GM23338 (cell line): ENCODE results near the gene RECQL. TPM values are rescaled to one million over a fixed set of nuclear protein-coding genes. Genes with fewer than 3 reads are reported as not detected.

Source experiments
- ATAC-seq: fragments of 200-7000 bp; cut with Tn5 transposase; 3 replicates; pipeline ENCODE4 v1.9.1; 2020
- DNase-seq: peaks from one replicate; pipeline ENCODE4 v3.0.0-alpha.2; 2015; ENCODE audit warnings: low spot score
- H2AFZ ChIP-seq: fragments of 200-600 bp; sonication (generic); 2 replicates; pipeline ENCODE4 v1.8.0; 2016; ENCODE audit warnings: antibody characterized with exemption, mild to moderate bottlenecking, moderate library complexity
- H3F3A ChIP-seq: fragments of 200-600 bp; sonication (generic); replicated peaks from 2 replicates; pipeline ENCODE4 v1.8.0; 2017; ENCODE audit warnings: antibody characterized with exemption, mixed run types, low read depth
- H3K27ac ChIP-seq: fragments of 200-600 bp; sonication (generic); 2 replicates; pipeline ENCODE4 v1.6.1; 2016; ENCODE audit warnings: low read depth
- H3K27me3 ChIP-seq: fragments of 200-600 bp; sonication (generic); 2 replicates; pipeline ENCODE4 v1.8.0; 2016; ENCODE audit warnings: mild to moderate bottlenecking, mixed run types, moderate library complexity; ENCODE audit not compliant: insufficient read depth
- H3K36me3 ChIP-seq: fragments of 200-600 bp; sonication (generic); 2 replicates; pipeline ENCODE4 v1.8.0; 2016; ENCODE audit warnings: mild to moderate bottlenecking; ENCODE audit not compliant: insufficient read depth
- H3K4me1 ChIP-seq: fragments of 200-600 bp; sonication (generic); 2 replicates; pipeline ENCODE4 v1.8.0; 2016; ENCODE audit warnings: mild to moderate bottlenecking, moderate library complexity; ENCODE audit not compliant: insufficient read depth
- H3K4me2 ChIP-seq: fragments of 200-600 bp; sonication (generic); 2 replicates; pipeline ENCODE4 v1.7.1; 2017; ENCODE audit warnings: mixed run types
- H3K4me3 ChIP-seq: fragments of 200-600 bp; sonication (generic); 2 replicates; pipeline ENCODE4 v1.6.1; 2016; ENCODE audit warnings: mixed run types
- H3K79me2 ChIP-seq: fragments of 200-600 bp; sonication (generic); replicated peaks from 2 replicates; pipeline ENCODE4 v1.8.0; 2017; ENCODE audit warnings: mild to moderate bottlenecking; ENCODE audit not compliant: insufficient read depth
- H3K9me2 ChIP-seq: fragments of 200-600 bp; sonication (generic); 2 replicates; pipeline ENCODE4 v1.8.0; 2017; ENCODE audit not compliant: insufficient read depth
- H4K20me1 ChIP-seq: fragments of 200-600 bp; sonication (generic); replicated peaks from 2 replicates; pipeline ENCODE4 v1.8.0; 2017; ENCODE audit warnings: mild to moderate bottlenecking; ENCODE audit not compliant: insufficient read depth
- H3K27ac Mint-ChIP-seq: 2 replicates; pipeline ENCODE4 v1.8.0; 2020; ENCODE audit warnings: inconsistent platforms, mild to moderate bottlenecking, moderate library complexity, mixed read lengths
- H3K27me3 Mint-ChIP-seq: 3 replicates; pipeline ENCODE4 v1.8.0; 2022; ENCODE audit warnings: low read depth, mild to moderate bottlenecking, moderate library complexity, mixed read lengths, inconsistent platforms; ENCODE audit not compliant: insufficient read depth, poor library complexity
- H3K36me3 Mint-ChIP-seq: 3 replicates; pipeline ENCODE4 v1.8.0; 2021; ENCODE audit warnings: low read depth, mild to moderate bottlenecking, inconsistent platforms, moderate library complexity, mixed read lengths
- H3K4me1 Mint-ChIP-seq: 3 replicates; pipeline ENCODE4 v1.8.0; 2020; ENCODE audit warnings: mild to moderate bottlenecking, inconsistent platforms, mixed read lengths
- H3K4me3 Mint-ChIP-seq: 3 replicates; pipeline ENCODE4 v1.8.0; 2021; ENCODE audit warnings: moderate library complexity, mild to moderate bottlenecking, inconsistent platforms, mixed read lengths
- H3K9me3 Mint-ChIP-seq: 3 replicates; pipeline ENCODE4 v1.8.0; 2020; ENCODE audit warnings: moderate library complexity, mild to moderate bottlenecking, inconsistent platforms, mixed read lengths
- CREB1 ChIP-seq: fragments of 250-450 bp; sonication (Bioruptor Pico); IDR thresholded peaks from 2 replicates; pipeline ENCODE4 v1.5.0; 2020; ENCODE audit warnings: low read depth, mild to moderate bottlenecking, moderate library complexity
- CTCF ChIP-seq, 2 experiments: fragments of 200-600 bp in 1 of 2; sonication (generic) in 1 of 2; conservative IDR thresholded peaks; 2 replicates each; pipeline versions ENCODE4 v1.5.1 to v1.6.1; 2016 to 2017; ENCODE audit warnings: antibody characterized with exemption in 2 of 2, low read depth in 2 of 2, mild to moderate bottlenecking in 2 of 2, moderate library complexity in 1 of 2
- ETS1 ChIP-seq: IDR thresholded peaks from 2 replicates; pipeline ENCODE4 v1.6.1; 2016; ENCODE audit warnings: antibody characterized with exemption
- EZH2phosphoT487 ChIP-seq: fragments of 200-600 bp; sonication (generic); IDR thresholded peaks from one replicate; pipeline ENCODE4 v1.8.1; 2018; ENCODE audit warnings: antibody characterized with exemption; ENCODE audit not compliant: unreplicated experiment
- JUNB ChIP-seq: IDR thresholded peaks from one replicate; pipeline ENCODE4 v1.6.1; 2016; ENCODE audit warnings: antibody characterized with exemption; ENCODE audit not compliant: unreplicated experiment
- NANOG ChIP-seq: IDR thresholded peaks from 2 replicates; pipeline ENCODE4 v1.6.1; 2016; ENCODE audit warnings: antibody characterized with exemption, borderline replicate concordance
- POLR2AphosphoS5 ChIP-seq: IDR thresholded peaks from 2 replicates; pipeline ENCODE4 v1.6.1; 2016; ENCODE audit warnings: antibody characterized with exemption, low read depth
- ZNF114 ChIP-seq: fragments of 250-450 bp; sonication (Bioruptor Pico); IDR thresholded peaks from 2 replicates; pipeline ENCODE4 v1.5.0; 2020; ENCODE audit warnings: mild to moderate bottlenecking, moderate library complexity
- ZNF462 ChIP-seq: fragments of 250-450 bp; sonication (Bioruptor Pico); IDR thresholded peaks from 2 replicates; pipeline ENCODE4 v1.5.0; 2020; ENCODE audit warnings: mild to moderate bottlenecking, moderate library complexity
- polyA plus RNA-seq: library from polyadenylated mRNA; unstranded; fragments of >200 nt; fragmentation: Nextera tagmentation; extraction: Ambion mirVana; gene quantifications from 2 replicates; pipeline ENCODE4 v1.2.1, GENCODE V29; 2016
- total RNA-seq: library from RNA; depleted of rRNA; stranded (reverse); fragments of >200 nt; shearing (Covaris generic); gene quantifications from 2 replicates; pipeline ENCODE4 v1.2.3, GENCODE V29; 2014

Gene RECQL
- total and polyA plus RNA-seq, 2 experiments from 2014 or later: 17.4 to 47.2 TPM

GRCh38 chr12:21516281-21516680 is 14.8 kb upstream of the RECQL start:
- no peaks in the 10 kb centered on the region for H3K79me2 ChIP-seq
- no peak overlapping the region for H3K27ac ChIP-seq
- no peaks in the 10 kb centered on the region for H3K4me1 Mint-ChIP-seq
- no peak for ATAC-seq
- H3K9me3 Mint-ChIP-seq: no peaks in the 10 kb centered on the region
- no peaks in the 10 kb centered on the region for H3K4me1 ChIP-seq
- H3K27me3 ChIP-seq: no peaks in the 10 kb centered on the region
- H3K4me3 ChIP-seq: no peak overlapping the region
- H3F3A ChIP-seq: no peaks in the 10 kb centered on the region
- H3K27me3 Mint-ChIP-seq: no peaks in the 10 kb centered on the region
- no peaks in the 10 kb centered on the region for H4K20me1 ChIP-seq
- no peaks in the 10 kb centered on the region for H3K9me2 ChIP-seq
- no peaks in the 10 kb centered on the region; the same call in 2 of the 3 replicates for H3K36me3 Mint-ChIP-seq
- H3K27ac Mint-ChIP-seq: no peak overlapping the region
- H3K36me3 ChIP-seq: peaks cover 24% of the 10 kb centered on the region; the same call in 1 of the 2 replicates
- H3K4me2 ChIP-seq: no peak overlapping the region
- no peak for DNase-seq
- H2AFZ ChIP-seq: no peak overlapping the region
- TF ChIP-seq JUNB (no peak), NANOG (no peak)
- no peak overlapping the region for H3K4me3 Mint-ChIP-seq

DNA sequence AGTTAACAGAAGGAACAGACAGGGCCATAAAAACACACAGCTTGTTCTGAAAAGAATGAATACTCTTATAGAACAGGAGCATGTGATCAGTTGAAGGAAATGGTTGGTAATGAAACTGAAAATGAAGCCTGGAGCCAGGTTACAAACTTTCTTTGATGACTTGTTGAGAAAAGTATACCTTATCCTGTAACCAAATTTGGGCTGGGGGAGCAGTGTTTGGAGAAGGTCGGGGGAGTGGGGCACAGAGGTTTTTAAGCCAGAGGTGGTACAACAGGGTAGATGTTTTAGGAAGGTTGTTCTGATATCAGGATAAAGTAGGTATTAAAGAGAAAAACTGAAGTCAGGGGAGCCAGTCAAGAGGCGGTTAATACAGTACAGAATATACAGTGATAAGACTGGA is 8.3 kb upstream of the RECQL start:
- ATAC-seq (no peak), DNase-seq (no peak)
- TF ChIP-seq EZH2phosphoT487 (no peak), ZNF114 (CRISPR knock-in tag) (no peak), ETS1 (no peak), ZNF462 (CRISPR knock-in tag) (no peak), CREB1 (CRISPR knock-in tag) (no peak), JUNB (no peak), POLR2AphosphoS5 (no peak), CTCF (conservative IDR thresholded peaks at IDR 0.05; ENCODE audit: low read depth in 2 of 2) (no peak)
- H3K36me3 ChIP-seq: peaks cover 24% of the 10 kb centered on the region
- no peaks in the 10 kb centered on the region for H3K9me2 ChIP-seq
- Mint-ChIP-seq H3K36me3 (peaks cover 6% of the 10 kb centered on the region; the same call in 2 of the 3 replicates), H3K4me3 (no peak overlapping the region), H3K4me1 (no peaks in the 10 kb centered on the region), H3K27ac (no peak overlapping the region), H3K27me3 (no peaks in the 10 kb centered on the region), H3K9me3 (no peaks in the 10 kb centered on the region)
- H4K20me1 ChIP-seq: 0 out of 2 replicates have a peak, but pooled peaks cover 9% of the 10 kb centered on the region
- no peak overlapping the region for H3K27ac ChIP-seq
- no peaks in the 10 kb centered on the region for H3F3A ChIP-seq
- no peaks in the 10 kb centered on the region for H3K27me3 ChIP-seq
- H3K4me3 ChIP-seq: no peak overlapping the region
- H3K79me2 ChIP-seq: peaks cover 28% of the 10 kb centered on the region
- H3K4me1 ChIP-seq: no peaks in the 10 kb centered on the region
- no peak overlapping the region for H3K4me2 ChIP-seq
- H2AFZ ChIP-seq: no peak overlapping the region
